Measurements from ENCODE around the gene ABHD2. TPM values are rescaled to one million over a fixed set of nuclear protein-coding genes. Genes with fewer than 3 reads are reported as not detected.

The ABHD2 gene
- total RNA-seq, 4 donors from 2014 or later, result 50.0 to 79.9 (median 65.2) TPM

- TF ChIP-seq, protein P1, sequence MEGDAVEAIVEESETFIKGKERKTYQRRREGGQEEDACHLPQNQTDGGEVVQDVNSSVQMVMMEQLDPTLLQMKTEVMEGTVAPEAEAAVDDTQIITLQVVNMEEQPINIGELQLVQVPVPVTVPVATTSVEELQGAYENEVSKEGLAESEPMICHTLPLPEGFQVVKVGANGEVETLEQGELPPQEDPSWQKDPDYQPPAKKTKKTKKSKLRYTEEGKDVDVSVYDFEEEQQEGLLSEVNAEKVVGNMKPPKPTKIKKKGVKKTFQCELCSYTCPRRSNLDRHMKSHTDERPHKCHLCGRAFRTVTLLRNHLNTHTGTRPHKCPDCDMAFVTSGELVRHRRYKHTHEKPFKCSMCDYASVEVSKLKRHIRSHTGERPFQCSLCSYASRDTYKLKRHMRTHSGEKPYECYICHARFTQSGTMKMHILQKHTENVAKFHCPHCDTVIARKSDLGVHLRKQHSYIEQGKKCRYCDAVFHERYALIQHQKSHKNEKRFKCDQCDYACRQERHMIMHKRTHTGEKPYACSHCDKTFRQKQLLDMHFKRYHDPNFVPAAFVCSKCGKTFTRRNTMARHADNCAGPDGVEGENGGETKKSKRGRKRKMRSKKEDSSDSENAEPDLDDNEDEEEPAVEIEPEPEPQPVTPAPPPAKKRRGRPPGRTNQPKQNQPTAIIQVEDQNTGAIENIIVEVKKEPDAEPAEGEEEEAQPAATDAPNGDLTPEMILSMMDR (IDR thresholded peaks at IDR 0.05; ENCODE audit: low read depth), result no peak
Measured at GRCh38 chr15:89070197-89071124, 17.8 kb upstream of the ABHD2 start.

DNA sequence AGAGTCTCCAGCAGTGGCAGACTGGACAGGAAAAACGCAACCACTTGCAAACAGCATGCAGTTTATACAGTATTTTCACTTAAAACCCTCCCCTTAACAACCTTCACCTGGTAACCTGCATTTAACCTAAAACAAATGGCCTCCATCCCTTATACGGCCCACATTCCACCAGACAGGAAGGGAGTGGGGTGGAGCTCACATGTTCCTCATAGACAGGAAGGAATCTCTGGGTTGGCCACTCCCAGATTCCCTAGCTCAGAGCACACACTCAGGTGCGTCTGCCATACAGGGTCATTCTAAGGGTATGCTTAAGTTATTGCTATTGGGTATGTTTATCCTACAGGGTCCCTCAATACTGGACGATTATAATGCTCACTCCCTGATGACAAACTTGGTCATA is 16.8 kb upstream of the ABHD2 start:
- TF ChIP-seq, protein P1 (IDR thresholded peaks at IDR 0.05; ENCODE audit: low read depth), result no peak

- TF ChIP-seq, protein P1 (IDR thresholded peaks at IDR 0.05; ENCODE audit: low read depth), result no peak
Measured at GRCh38 chr15:89072277-89072869, 15.9 kb upstream of the ABHD2 start.

DNA sequence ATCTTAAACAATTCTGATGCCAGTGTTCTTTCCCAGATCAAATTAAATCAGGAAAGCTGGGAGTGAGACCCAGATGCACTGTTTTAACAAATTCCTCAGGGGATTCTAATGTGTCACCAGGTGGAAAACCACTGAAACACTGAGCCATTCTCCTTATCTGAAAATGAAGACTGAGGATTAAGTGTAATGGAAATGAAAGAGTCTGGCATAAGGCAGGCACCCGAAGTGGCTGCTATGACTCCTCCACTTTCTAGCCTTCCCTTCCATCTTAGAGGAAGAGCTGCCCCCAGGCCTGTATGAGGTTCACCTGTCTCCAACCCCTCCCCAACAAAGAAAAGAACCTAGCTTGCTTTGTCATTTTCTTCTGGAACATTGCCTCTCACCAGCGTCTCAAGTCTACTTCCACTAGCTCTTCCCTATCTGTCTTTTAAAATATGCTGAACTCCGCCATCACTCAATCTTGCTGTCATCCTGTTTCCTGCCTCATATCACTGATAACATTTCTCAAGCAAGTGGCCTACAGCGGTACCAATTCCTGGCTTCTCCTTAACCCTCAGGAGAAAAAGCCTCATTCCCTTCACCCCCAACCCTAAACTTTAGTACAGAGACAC is 13.7 kb upstream of the ABHD2 start:
- TF ChIP-seq, protein P1 (IDR thresholded peaks at IDR 0.05; ENCODE audit: low read depth), result no peak

GRCh38 chr15:89075101-89075640 is 13.1 kb upstream of the ABHD2 start:
- TF ChIP-seq, protein P1 (IDR thresholded peaks at IDR 0.05; ENCODE audit: low read depth), result no peak

DNA sequence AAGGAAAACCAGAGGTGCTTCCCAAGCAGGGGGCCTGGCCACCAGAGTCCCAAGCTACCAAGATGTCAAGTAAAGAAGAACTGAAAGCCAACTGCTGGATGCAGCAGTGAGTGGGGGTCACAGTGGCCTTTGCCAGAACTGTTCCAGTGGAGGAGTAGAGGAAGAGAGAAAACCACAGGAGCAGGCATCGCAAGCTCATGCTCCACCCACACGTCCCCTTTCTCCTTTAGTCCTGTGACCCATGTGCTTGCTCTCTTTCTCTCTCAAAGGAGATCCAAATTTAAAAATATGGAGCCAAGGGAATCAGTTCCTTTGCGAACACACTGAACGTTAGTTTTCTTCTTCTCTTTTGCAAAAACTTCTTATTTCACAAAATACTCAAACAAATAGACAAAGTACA is 12.4 kb upstream of the ABHD2 start:
- TF ChIP-seq, protein P1 (IDR thresholded peaks at IDR 0.05; ENCODE audit: low read depth), result no peak

- TF ChIP-seq, protein P1 (IDR thresholded peaks at IDR 0.05; ENCODE audit: low read depth), result no peak
Measured at GRCh38 chr15:89077750-89078149, 10.5 kb upstream of the ABHD2 start.
